ENCODE results near the gene EML6.

DNA sequence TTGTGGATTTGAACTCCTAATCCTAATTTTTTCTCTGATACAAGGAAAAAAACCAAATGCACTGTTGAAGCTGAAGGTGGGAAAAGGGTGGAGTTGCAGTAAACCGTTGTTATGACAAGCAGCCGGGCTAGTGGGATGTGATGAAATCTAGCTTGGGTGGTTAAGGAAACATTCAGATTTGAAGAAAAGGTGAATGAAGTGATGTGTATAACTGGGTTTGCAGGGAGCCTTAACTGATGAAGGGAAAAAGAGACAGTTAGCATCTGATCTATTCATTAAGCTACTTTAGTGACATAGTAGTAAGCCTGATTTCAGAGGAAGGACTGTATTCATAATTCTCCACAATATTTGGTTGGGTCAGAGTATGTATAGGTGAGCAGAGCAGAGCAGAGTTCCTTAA lies 3.5 kb downstream of the EML6 start:
- TF ChIP-seq GATA2 (IDR thresholded peaks at IDR 0.05; ENCODE audit: low read depth, low read length) (no peak), GATA3 (IDR thresholded peaks at IDR 0.05; ENCODE audit: low read depth, low read length) (no peak)

All from SH-SY5Y (cell line).